Renal pelvis (tissue), 4 donors: ENCODE results near the gene ST6GALNAC2. TPM values are rescaled to one million over a fixed set of nuclear protein-coding genes. Genes with fewer than 3 reads are reported as not detected.
"Not testable (repeated sequence)": the region's sequence is repeated elsewhere in the genome, so short reads cannot be mapped to it uniquely, and the experiment has no call there.

Source experiments
- DNase-seq: peaks from one replicate; pipeline ENCODE4 v3.0.0-alpha.2; 2013
- polyA plus RNA-seq, 3 donors: library from polyadenylated mRNA; unstranded; fragments of 120-200 nt; gene quantifications; one replicate each; pipeline ENCODE4 v1.2.1, GENCODE V29; 2013; ENCODE audit not compliant: insufficient read length in 3 of 3

Gene ST6GALNAC2
- polyA plus RNA-seq, 3 donors = 6.0 to 9.8 (median 9.2) TPM

DNA sequence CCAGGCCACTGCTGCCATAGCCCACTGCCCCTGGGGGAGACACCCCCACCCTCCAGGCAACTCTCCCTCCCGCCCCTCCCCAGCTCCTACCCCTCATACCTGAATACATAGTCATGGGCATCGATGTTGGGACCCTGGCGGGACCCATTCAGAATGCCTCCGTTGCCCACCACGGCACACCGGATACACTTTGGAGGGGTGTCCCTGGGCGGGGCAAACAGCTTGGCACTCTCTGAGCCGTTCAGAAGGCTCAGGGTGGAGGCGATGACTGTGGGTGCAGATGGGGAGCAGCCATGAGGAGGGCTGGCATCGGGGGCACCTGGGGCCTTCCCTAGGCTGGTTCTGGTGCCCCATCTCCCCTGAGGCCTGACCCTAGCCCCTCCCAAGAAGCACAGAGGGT is 12.6 kb downstream of the ST6GALNAC2 start:
- DNase-seq = no peak

DNA sequence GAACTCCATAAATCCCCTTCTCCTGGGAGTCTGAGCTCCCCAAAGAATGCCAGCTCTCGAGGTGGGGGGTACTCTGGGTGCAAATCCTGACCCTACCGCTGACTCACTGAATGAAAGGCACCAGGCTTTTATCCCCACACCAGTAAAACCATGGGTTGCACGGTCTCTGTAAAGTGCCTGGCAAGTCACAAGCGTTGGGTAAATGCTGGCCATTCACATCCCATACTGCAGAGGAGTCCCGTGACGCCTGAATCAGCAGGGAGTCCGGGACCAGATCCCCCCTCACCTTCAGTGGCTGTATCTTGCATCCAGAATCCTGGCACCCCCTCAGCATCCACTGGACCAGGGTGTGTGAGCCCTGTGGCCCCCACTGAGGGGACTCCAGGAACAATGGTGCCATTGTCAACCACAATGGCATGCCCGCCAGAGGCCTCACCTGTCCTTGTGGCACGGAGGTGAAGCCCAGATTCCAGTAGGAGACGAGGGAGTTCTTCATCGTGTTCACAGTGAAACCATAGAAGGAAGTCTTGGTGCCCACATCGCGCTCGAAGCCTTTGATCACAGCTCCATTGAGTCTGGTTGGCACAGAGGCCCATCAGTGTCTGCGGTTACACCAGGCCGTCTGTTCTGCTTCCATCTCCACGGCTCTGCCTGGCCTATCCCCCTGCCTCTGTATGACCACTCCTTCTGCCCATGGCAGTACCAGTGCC is 13.3 kb downstream of the ST6GALNAC2 start:
- DNase-seq = no peak

- DNase-seq = no peak
These were observed 14.7 kb downstream of the ST6GALNAC2 start for GRCh38 chr17:76570877-76571471.

- DNase-seq = no peak
These were observed 15.2 kb downstream of the ST6GALNAC2 start for GRCh38 chr17:76570457-76570856.

DNA sequence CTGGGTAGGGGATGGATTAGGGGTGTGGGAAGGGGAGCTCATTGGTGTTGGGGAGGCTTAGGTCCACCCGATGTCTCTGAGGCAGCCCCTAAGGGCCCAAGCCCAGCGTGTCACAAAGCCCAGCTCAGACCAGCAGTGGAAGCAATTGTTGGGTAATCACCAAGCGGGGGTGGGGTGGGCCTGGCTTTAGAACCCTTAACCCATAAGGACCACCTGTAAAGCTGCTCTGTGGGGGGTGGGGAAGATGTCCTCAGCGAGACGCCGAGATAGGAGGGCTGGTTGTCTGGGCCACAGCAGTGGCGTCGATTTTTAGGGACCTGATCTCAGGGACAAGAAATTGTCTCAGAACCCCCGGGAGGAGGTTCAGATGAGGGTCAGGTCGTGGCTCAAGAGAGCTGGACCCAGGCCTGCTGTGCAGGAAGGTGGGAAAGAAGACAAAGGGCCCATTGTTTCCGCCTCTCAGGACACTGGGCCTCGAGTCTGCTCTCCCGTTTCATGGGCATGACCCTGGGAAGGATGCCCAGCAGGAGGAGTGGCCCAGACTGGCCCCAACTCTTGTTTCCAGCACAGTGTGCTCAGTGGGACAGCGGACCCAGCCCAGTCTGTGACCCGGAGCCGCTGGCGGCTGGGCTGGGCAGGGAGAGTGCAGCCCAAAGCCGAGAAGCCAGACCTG is 15.9 kb downstream of the ST6GALNAC2 start:
- DNase-seq = no peak

GRCh38 chr17:76568811-76569221 is 16.8 kb downstream of the ST6GALNAC2 start:
- no peak for DNase-seq

- no peak for DNase-seq
These were observed 17.8 kb downstream of the ST6GALNAC2 start for GRCh38 chr17:76567634-76568432.

DNA sequence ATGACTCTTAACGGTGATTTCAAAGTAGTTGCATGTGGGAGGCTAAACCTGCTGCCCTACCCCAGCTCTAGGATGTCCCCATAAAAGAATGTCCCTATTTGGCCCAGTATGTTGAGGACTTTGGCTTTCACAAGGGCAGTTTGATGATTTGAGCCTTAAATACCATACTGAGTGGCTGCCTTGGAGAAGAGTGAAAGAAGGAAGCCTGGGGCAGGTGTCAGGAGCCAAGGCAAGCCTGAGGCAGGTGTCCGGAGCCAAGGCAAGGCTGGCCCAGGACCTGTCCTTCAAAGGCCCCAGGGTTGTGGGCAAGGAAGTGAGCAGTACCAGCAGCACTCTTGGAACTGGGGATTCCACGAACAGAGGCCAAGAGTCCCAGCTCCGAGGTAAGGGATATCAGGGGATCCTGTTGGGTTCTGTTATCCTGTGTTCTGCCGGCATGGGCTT is 18.6 kb downstream of the ST6GALNAC2 start:
- DNase-seq = no peak

- DNase-seq = no peak
These were observed 19.1 kb downstream of the ST6GALNAC2 start for GRCh38 chr17:76566613-76566943.

GRCh38 chr17:76565728-76566612 is 19.7 kb downstream of the ST6GALNAC2 start:
- no peak for DNase-seq

DNA sequence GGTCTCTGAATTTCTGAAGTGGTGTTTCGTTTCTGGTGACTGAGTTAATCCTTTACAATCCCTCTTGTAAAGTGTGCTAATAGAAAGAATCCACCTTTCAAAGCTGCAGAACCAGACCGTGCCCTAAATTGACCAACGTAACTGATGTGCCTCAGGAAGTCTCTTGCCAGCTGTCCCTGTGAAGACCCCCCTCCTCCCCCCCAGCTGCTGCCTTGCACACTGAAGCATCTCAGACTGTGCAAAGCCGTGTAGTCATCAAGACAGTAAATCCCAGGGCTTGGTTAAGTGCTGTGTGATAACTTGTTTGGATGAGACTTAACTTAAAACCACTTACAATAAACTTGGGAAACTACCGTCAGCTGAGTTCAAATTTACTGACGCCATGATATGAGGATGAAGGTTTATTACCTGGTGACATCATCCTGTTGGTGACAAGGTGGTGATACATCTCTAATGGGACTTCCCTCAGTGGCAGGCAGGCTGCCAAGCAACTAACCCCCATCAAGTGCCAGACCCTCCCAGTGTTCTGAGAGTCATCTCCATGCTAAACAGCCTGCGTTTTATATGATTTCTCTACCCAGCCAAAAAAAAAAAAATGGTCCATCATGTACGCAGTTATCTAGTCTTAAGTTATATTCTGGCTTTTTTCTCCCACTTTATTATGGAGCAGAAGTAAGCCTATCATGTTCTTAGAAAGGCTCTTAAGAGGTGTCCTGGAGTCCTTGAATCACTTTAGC is 20.5 kb downstream of the ST6GALNAC2 start:
- DNase-seq = not testable (repeated sequence)

- DNase-seq = not testable (repeated sequence)
These were observed 22.3 kb downstream of the ST6GALNAC2 start for GRCh38 chr17:76563359-76563758.

DNA sequence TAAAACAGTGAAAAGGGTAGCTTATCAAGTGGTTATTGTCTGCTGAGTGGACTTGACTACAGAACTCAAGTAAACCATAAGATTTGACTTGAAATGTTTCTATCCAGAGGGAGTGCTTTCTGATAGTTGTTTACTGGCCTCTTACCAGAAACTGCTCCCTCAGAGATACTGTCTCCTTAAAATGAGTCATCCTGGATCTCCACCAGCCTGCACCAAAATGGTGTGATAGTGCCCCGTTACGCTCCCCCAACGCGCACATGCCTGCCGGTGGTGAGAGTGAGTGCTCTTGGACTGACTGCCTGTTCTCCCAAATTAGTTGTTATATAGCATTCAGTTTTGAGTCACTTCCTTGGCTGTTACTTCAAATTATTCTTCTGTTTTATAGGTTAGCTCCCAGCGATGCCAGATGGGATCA is 22.9 kb downstream of the ST6GALNAC2 start:
- DNase-seq = no peak

GRCh38 chr17:76561799-76562268 is 23.8 kb downstream of the ST6GALNAC2 start:
- no peak for DNase-seq

GRCh38 chr17:76561332-76561731 is 24.3 kb downstream of the ST6GALNAC2 start:
- DNase-seq = no peak

DNA sequence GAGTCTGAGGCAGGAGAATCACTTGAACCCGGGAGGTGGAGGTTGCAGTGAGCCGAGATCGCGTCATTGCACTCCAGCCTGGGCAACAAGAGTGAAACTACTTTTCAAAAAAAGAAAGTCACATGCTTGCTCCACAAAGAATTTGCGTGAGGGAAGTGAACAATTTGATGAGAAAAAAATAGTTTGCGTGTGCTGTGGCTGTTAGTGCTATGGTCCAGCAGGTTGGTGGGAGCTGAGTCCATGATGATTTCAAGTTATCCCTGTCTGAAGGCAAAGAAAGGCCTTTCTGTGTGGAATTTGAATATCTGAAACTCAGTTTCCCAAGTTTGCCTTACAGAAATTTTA is 24.8 kb downstream of the ST6GALNAC2 start:
- no peak for DNase-seq

DNA sequence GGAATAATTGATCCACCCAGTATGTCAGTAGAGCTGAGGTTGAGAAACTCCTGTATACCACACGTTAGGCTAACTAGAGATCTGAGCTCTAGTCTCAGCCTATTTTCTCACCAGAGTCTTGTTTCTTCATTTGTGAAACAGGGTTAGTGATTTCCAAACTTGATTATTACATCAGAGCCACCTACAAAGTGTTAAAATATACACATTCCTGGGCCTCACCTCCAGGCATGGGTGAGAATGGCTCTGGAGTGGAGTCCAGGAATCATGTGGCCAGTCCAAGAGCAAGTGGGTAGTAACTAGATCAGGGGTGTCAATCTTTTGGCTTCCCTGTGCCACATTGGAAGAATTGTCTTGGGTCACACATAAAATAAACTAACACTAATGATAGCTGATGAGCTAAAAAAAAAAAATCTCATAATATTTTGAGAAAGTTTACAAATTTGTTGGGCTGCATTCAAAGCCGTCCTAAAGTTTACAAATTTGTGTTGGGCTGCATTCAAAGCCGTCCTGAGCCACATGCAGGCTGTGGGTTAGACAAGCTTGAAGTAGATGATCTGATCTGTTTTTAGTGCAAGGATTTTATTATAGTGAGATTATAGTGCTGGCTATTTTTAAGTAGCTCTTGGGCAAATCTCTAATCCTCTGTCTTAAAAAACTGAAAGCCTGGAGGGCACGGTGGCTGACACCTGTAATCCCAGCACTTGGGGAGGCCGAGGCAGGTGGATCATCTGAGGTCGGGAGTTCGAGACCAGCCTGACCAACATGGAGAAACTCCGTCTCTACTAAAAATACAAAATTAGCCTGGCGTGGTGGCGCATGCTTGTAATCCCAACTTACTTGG is 25.4 kb downstream of the ST6GALNAC2 start:
- DNase-seq = no peak

GRCh38 chr17:76559460-76559859 is 26.2 kb downstream of the ST6GALNAC2 start:
- DNase-seq = not testable (repeated sequence)
